Activated CD4-positive, alpha-beta memory T cell treated with anti-CD3 and anti-CD28 coated beads for 36 hours (primary cell): ENCODE measurements around the gene PHAF1. TPM values are rescaled to one million over a fixed set of nuclear protein-coding genes. Genes with fewer than 3 reads are reported as not detected.
A peak's percentile ranks its signal among the peaks of the same experiment; 100 is the strongest.

Experiments
- CTCF ChIA-PET: fragments of 350-600 bp; sonication (Branson Sonifier 250); formaldehyde crosslinking; loops from one replicate; lab custom pipeline; 2021; ENCODE audit warnings: antibody characterized with exemption, inconsistent platforms; lab: Charles Lee
- POLR2A ChIA-PET: fragments of 350-600 bp; sonication (Branson Sonifier 250); formaldehyde crosslinking; loops from one replicate; lab custom pipeline; 2021; ENCODE audit warnings: antibody characterized with exemption; lab: Charles Lee
- DNase-seq: peaks from one replicate; pipeline ENCODE4 v3.0.0-alpha.2; 2020
- H3K27ac Mint-ChIP-seq: one replicate; pipeline ENCODE4 v1.8.0; 2021; ENCODE audit warnings: mixed read lengths
- H3K27me3 Mint-ChIP-seq: one replicate; pipeline ENCODE4 v1.8.0; 2021; ENCODE audit warnings: mixed read lengths
- H3K36me3 Mint-ChIP-seq: one replicate; pipeline ENCODE4 v1.8.0; 2021; ENCODE audit warnings: mixed read lengths
- H3K4me1 Mint-ChIP-seq: one replicate; pipeline ENCODE4 v1.8.0; 2021; ENCODE audit warnings: low read depth, mixed read lengths
- H3K4me3 Mint-ChIP-seq: one replicate; pipeline ENCODE4 v1.8.0; 2021; ENCODE audit warnings: mild to moderate bottlenecking, mixed read lengths
- H3K9me3 Mint-ChIP-seq: one replicate; pipeline ENCODE4 v1.8.0; 2021; ENCODE audit warnings: mixed read lengths
- intact Hi-C: fragments of 100-400 bp; cut with micrococcal nuclease; formaldehyde crosslinking; loops from one replicate; pipeline ENCODE4 v1.15.1; 2023
- total RNA-seq, 2 experiments: library from RNA; stranded (reverse); gene quantifications; one replicate each; pipeline ENCODE4 v1.2.3, GENCODE V29; 2021

The PHAF1 gene
- total RNA-seq, 2 experiments from 2014 or later, result 11.4 to 12.3 TPM

GRCh38 chr16:67105246-67105645, 4.5 kb upstream of the PHAF1 start:
- DNase-seq, result no peak
- ChIA-PET POLR2A (interaction anchor here (1.0 kb wide), 1 partner anchor 8 kb away, joined by 3 read pairs; no protein-coding TSS in a partner anchor), CTCF (interaction anchor here (0.7 to 2.8 kb wide), 5 partner anchors 14 to 80 kb away, joined by 3 to 13 read pairs (median 3); no protein-coding TSS in a partner anchor)
- Mint-ChIP-seq H3K27ac (no peak overlapping the region), H3K4me1 (peaks cover 12% of the 10 kb centered on the region), H3K4me3 (no peak overlapping the region), H3K36me3 (no peaks in the 10 kb centered on the region), H3K9me3 (no peaks in the 10 kb centered on the region), H3K27me3 (no peaks in the 10 kb centered on the region)
- intact Hi-C loops, result loop anchor here (5.0 kb wide), 1 partner anchor 52 kb away; the partner anchor contains the start of genes FBXL8 and TRADD

GRCh38 chr16:67105881-67106280, 3.9 kb upstream of the PHAF1 start:
- Mint-ChIP-seq H3K4me1 (peaks cover 17% of the 10 kb centered on the region), H3K27ac (no peak overlapping the region), H3K36me3 (no peaks in the 10 kb centered on the region), H3K27me3 (no peaks in the 10 kb centered on the region), H3K9me3 (no peaks in the 10 kb centered on the region), H3K4me3 (no peak overlapping the region)
- intact Hi-C loops, result loop anchor here (5.0 kb wide), 1 partner anchor 51 kb away; the partner anchor contains the start of genes FBXL8 and TRADD
- ChIA-PET POLR2A (interaction anchor here (1.0 kb wide), 1 partner anchor 9 kb away, joined by 3 read pairs; no protein-coding TSS in a partner anchor), CTCF (interaction anchor here (0.8 to 2.0 kb wide), 5 partner anchors 12 to 88 kb away, joined by 3 to 10 read pairs (median 3); no protein-coding TSS in a partner anchor)
- no peak for DNase-seq

- intact Hi-C loops, result loop anchor here (5.0 kb wide), 1 partner anchor 49 kb away; the partner anchor contains the start of genes FBXL8 and TRADD
- ChIA-PET CTCF (interaction anchor here (1.3 to 2.5 kb wide), 3 partner anchors 47 to 91 kb away, joined by 6 to 13 read pairs (median 8); no protein-coding TSS in a partner anchor), POLR2A (no interaction called here)
- Mint-ChIP-seq H3K27me3 (no peaks in the 10 kb centered on the region), H3K36me3 (peaks cover 2% of the 10 kb centered on the region), H3K4me3 (no peak overlapping the region), H3K4me1 (peaks cover 29% of the 10 kb centered on the region), H3K9me3 (no peaks in the 10 kb centered on the region), H3K27ac (no peak overlapping the region)
- DNase-seq, result no peak
These were observed 1.3 kb upstream of the PHAF1 start for GRCh38 chr16:67108489-67108888.

GRCh38 chr16:67108931-67109406, 772 bp upstream of the PHAF1 start:
- ChIA-PET POLR2A (no interaction called here), CTCF (interaction anchor here (2.2 to 2.5 kb wide), 2 partner anchors 46 to 91 kb away, joined by 8 to 13 read pairs; no protein-coding TSS in a partner anchor)
- intact Hi-C loops, result loop anchor here (5.0 kb wide), 1 partner anchor 48 kb away; the partner anchor contains the start of genes FBXL8 and TRADD
- DNase-seq, result no peak
- H3K4me3 Mint-ChIP-seq, result peak overlapping the region; percentile 92
- H3K9me3 Mint-ChIP-seq, result no peaks in the 10 kb centered on the region
- H3K4me1 Mint-ChIP-seq, result peaks cover 29% of the 10 kb centered on the region
- no peaks in the 10 kb centered on the region for H3K27me3 Mint-ChIP-seq
- no peak overlapping the region for H3K27ac Mint-ChIP-seq
- H3K36me3 Mint-ChIP-seq, result peaks cover 2% of the 10 kb centered on the region

GRCh38 chr16:67111951-67112444, 2.3 kb downstream of the PHAF1 start:
- CTCF ChIA-PET, result interaction anchor here (0.9 to 2.3 kb wide), 6 partner anchors 43 to 158 kb away, joined by 4 to 13 read pairs (median 6); partner anchors contain the start of gene CES3
- H3K4me3 Mint-ChIP-seq, result no peak overlapping the region
- no peak overlapping the region for H3K27ac Mint-ChIP-seq

DNA sequence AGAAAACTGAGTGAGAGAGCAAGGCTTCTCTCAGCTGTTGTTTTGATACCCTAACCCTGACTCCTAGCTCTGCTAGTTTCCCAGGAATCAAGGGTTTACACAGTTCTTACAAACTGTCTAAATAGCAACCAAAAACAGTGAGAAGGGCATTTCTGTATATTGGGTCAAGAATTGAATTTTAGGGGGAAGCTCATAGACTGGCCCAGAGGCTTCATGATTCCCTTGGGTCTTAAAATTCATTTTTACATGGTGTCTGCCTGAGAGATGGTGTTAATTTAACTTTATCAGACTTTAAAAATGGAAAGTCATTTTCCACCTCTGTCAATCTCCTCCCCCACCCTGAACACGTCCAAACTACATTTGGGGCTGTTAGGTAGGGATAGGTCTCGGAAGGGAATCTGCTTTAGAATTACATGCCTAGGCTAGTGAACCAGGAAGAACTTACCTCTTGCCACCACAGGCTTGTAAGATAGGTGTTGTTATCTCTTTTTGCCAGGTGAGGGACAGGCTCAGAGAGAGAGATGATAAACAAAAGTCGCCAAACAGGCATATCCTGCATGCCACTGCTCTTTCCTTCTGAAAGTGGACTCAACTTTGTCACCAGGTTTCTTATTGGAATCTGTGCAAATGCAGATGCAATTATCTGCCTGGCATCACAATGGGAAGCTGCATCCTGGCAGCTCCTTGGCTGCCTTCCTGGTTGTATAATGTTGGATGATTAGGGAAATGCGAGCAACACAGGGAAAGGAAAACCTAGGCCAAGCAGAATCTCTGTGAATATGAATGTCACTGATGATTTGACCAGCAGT, 3.1 kb downstream of the PHAF1 start:
- DNase-seq, result no peak
- no peak overlapping the region for H3K4me3 Mint-ChIP-seq
- ChIA-PET POLR2A (interaction anchor here (0.7 to 0.8 kb wide), 2 partner anchors 15 to 44 kb away, joined by 4 to 6 read pairs; no protein-coding TSS in a partner anchor), CTCF (interaction anchor here (1.4 to 2.3 kb wide), 4 partner anchors 42 to 152 kb away, joined by 5 to 13 read pairs (median 9); partner anchors contain the start of gene CES3)
- H3K4me1 Mint-ChIP-seq, result peaks cover 41% of the 10 kb centered on the region
- intact Hi-C loops, result no loop called here
- H3K36me3 Mint-ChIP-seq, result peaks cover 2% of the 10 kb centered on the region
- H3K9me3 Mint-ChIP-seq, result no peaks in the 10 kb centered on the region
- H3K27ac Mint-ChIP-seq, result no peak overlapping the region
- H3K27me3 Mint-ChIP-seq, result no peaks in the 10 kb centered on the region

More at GRCh38 chr16:67111951-67112444, 2.3 kb downstream of the PHAF1 start:
- Mint-ChIP-seq H3K27me3 (no peaks in the 10 kb centered on the region), H3K4me1 (peaks cover 41% of the 10 kb centered on the region), H3K36me3 (peaks cover 2% of the 10 kb centered on the region), H3K9me3 (no peaks in the 10 kb centered on the region)
- intact Hi-C loops, result no loop called here
- no peak for DNase-seq
- POLR2A ChIA-PET, result interaction anchor here (0.7 kb wide), 1 partner anchor 14 kb away, joined by 4 read pairs; no protein-coding TSS in a partner anchor

DNA sequence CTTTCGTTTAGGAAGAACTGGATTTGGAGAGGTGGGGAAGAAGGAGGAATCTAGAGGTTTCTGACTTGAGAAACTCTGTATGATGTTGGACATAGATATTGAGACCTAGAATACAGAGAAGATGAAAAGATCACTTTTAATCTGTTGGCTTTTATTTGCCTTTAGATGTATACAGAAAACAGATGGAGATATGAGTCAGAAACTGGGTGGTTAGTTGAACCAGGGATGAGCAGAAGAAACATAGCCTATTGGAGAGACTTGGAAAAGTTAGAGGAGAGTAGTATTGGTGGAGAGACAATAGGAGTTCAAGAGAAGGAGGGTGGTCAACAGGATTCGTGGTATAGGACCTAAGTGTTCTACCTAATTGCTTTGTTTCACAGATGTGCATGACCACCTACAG, 5.1 kb downstream of the PHAF1 start:
- CTCF ChIA-PET, result interaction anchor here (1.7 kb wide), 2 partner anchors 12 to 41 kb away, joined by 4 to 9 read pairs; no protein-coding TSS in a partner anchor
- intact Hi-C loops, result no loop called here
- H3K27me3 Mint-ChIP-seq, result no peaks in the 10 kb centered on the region

GRCh38 chr16:67115639-67116038, 5.9 kb downstream of the PHAF1 start:
- H3K4me3 Mint-ChIP-seq, result no peak overlapping the region
- intact Hi-C loops, result no loop called here
- H3K27ac Mint-ChIP-seq, result no peak overlapping the region
- no peaks in the 10 kb centered on the region for H3K27me3 Mint-ChIP-seq
- H3K36me3 Mint-ChIP-seq, result peaks cover 5% of the 10 kb centered on the region
- peaks cover 32% of the 10 kb centered on the region for H3K4me1 Mint-ChIP-seq
- no peak for DNase-seq
- no peaks in the 10 kb centered on the region for H3K9me3 Mint-ChIP-seq
- CTCF ChIA-PET, result interaction anchor here (0.9 to 2.4 kb wide), 5 partner anchors 13 to 98 kb away, joined by 3 to 9 read pairs (median 4); no protein-coding TSS in a partner anchor
- POLR2A ChIA-PET, result no interaction called here

More for the DNA sequence above, 5.1 kb downstream of the PHAF1 start:
- Mint-ChIP-seq H3K36me3 (peaks cover 2% of the 10 kb centered on the region), H3K4me1 (peaks cover 36% of the 10 kb centered on the region), H3K27ac (no peak overlapping the region), H3K9me3 (no peaks in the 10 kb centered on the region), H3K4me3 (no peak overlapping the region)
- no peak for DNase-seq
- POLR2A ChIA-PET, result no interaction called here

DNA sequence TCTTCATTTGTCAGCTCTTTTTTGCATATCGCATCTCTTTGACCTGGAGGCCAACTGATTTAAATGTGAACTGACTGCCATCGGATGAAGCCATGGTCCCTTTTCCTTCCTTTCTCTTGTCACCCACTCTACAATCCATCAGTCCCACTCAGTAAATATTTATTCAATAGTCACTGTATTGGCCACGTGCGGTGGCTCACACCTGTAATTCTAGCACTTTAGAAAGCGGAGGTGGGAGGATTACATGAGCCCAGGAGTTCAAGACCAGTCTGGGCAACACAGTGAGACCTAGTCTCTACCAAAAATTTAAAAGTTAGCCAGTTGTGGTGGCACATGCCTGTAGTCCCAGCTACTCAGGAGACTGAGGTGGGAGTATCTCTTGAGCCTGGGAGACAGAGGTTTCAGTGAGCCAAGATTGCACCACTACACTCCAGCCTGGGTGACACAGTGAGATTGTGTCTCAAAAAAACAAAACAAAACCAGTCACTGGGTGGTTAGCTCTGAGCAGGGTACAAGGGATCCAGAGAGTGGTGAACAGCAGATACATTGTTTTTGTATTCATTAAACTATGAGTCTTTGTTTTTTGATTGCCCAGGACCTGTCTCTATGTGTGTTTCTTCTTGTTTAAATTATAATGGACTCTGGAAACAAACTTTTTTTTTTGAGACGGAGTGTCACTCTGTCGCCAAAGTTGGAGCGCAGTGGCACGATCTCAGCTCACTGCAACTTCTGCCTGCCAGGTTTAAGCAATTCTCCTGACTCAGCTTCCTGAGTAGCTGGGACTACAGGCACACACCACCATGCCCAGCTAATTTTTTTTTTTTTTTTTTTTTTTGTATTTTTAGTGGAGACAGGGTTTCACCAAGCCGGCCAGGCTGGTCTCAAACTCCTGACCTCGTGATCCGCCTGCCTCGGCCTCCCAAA, 6.9 kb downstream of the PHAF1 start:
- intact Hi-C loops, result no loop called here
- H3K4me1 Mint-ChIP-seq, result peaks cover 23% of the 10 kb centered on the region
- no peaks in the 10 kb centered on the region for H3K9me3 Mint-ChIP-seq
- H3K36me3 Mint-ChIP-seq, result peaks cover 8% of the 10 kb centered on the region
- no peak overlapping the region for H3K27ac Mint-ChIP-seq
- H3K4me3 Mint-ChIP-seq, result no peak overlapping the region
- H3K27me3 Mint-ChIP-seq, result no peaks in the 10 kb centered on the region
- ChIA-PET CTCF (interaction anchor here (1.0 to 2.4 kb wide), 4 partner anchors 14 to 99 kb away, joined by 4 to 9 read pairs (median 6); no protein-coding TSS in a partner anchor), POLR2A (no interaction called here)
- no peak for DNase-seq

- DNase-seq, result no peak
- intact Hi-C loops, result no loop called here
These were observed 8.0 kb downstream of the PHAF1 start for GRCh38 chr16:67117716-67118115.

DNA sequence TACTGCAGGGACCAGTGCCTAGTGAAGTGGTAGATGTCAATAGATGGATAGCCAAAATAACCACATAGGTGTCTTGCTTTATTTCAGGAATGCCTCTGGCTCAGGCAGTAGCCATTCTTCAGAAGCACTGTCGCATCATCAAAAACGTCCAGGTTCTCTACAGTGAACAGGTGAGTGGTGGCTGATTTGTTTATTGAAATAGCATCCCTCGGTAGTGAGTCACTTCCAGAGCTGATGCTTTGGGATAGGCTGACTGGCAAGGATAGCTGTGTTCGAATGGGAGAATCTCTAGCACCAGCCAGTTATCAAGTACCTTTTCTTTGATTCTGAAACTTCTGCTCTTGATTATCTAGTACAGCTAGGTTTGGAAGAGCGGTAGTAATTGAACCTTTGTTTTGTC, 10.3 kb downstream of the PHAF1 start:
- Mint-ChIP-seq H3K9me3 (no peaks in the 10 kb centered on the region), H3K27ac (no peak overlapping the region), H3K4me3 (no peak overlapping the region), H3K36me3 (peaks cover 12% of the 10 kb centered on the region), H3K27me3 (no peaks in the 10 kb centered on the region), H3K4me1 (peaks cover 4% of the 10 kb centered on the region)
- CTCF ChIA-PET, result interaction anchor here (0.7 to 2.0 kb wide), 4 partner anchors 14 to 166 kb away, joined by 3 to 5 read pairs (median 4); no protein-coding TSS in a partner anchor
- intact Hi-C loops, result no loop called here
- no peak for DNase-seq
- POLR2A ChIA-PET, result no interaction called here

More at GRCh38 chr16:67117716-67118115, 8.0 kb downstream of the PHAF1 start:
- no peak overlapping the region for H3K4me3 Mint-ChIP-seq
- H3K27me3 Mint-ChIP-seq, result no peaks in the 10 kb centered on the region
- ChIA-PET POLR2A (no interaction called here), CTCF (no interaction called here)
- H3K9me3 Mint-ChIP-seq, result no peaks in the 10 kb centered on the region
- H3K36me3 Mint-ChIP-seq, result peaks cover 12% of the 10 kb centered on the region
- H3K27ac Mint-ChIP-seq, result no peak overlapping the region
- H3K4me1 Mint-ChIP-seq, result peaks cover 16% of the 10 kb centered on the region
